H1 (cell line): ENCODE data around the gene CELF4. TPM values are rescaled to one million over a fixed set of nuclear protein-coding genes. Genes with fewer than 3 reads are reported as not detected.

Experiments
- CTCF ChIA-PET: fragments of 300-600 bp; sonication (Branson Sonifier 250); formaldehyde crosslinking; loops from one replicate; lab custom pipeline; 2021; ENCODE audit not compliant: partially characterized antibody; lab: Charles Lee
- POLR2A ChIA-PET: fragments of 300-600 bp; sonication (Branson Sonifier 250); formaldehyde crosslinking; loops from one replicate; lab custom pipeline; 2021; ENCODE audit warnings: inconsistent platforms; ENCODE audit not compliant: partially characterized antibody; lab: Charles Lee
- DNase-seq, 2 experiments: peaks; one replicate each; pipeline versions ENCODE4 v3.0.0 to v3.0.0-alpha.2; 2010 to 2022; ENCODE audit warnings: low spot score in 2 of 2, low read depth in 1 of 2, mixed read lengths in 1 of 2
- FAIRE-seq: peaks from 2 replicates; lab custom pipeline; 2011; peaks lifted over from hg19 to GRCh38; lab: Jason Lieb, UNC
- H2AFZ ChIP-seq: 2 replicates; pipeline ENCODE4 v1.8.1; 2012; ENCODE audit warnings: low read length, inconsistent platforms
- H2AK5ac ChIP-seq: 2 replicates; pipeline ENCODE4 v1.6.1; 2013; ENCODE audit warnings: low read depth, low read length
- H2BK120ac ChIP-seq: replicated peaks from 2 replicates; pipeline ENCODE3; 2013; ENCODE audit warnings: low read depth, low read length, inconsistent platforms
- H2BK12ac ChIP-seq: 2 replicates; pipeline ENCODE4 v1.6.1; 2013; ENCODE audit warnings: low read depth, low read length
- H2BK15ac ChIP-seq: 2 replicates; pipeline ENCODE4 v1.6.1; 2013; ENCODE audit warnings: low read length
- H2BK20ac ChIP-seq: 2 replicates; pipeline ENCODE4 v1.6.1; 2013; ENCODE audit warnings: low read length
- H2BK5ac ChIP-seq: 2 replicates; pipeline ENCODE4 v1.6.1; 2013; ENCODE audit warnings: low read depth, low read length
- H3K14ac ChIP-seq: 2 replicates; pipeline ENCODE4 v1.6.1; 2013; ENCODE audit warnings: inconsistent platforms; ENCODE audit not compliant: insufficient read length
- H3K18ac ChIP-seq: 2 replicates; pipeline ENCODE4 v1.6.1; 2013; ENCODE audit warnings: low read length; ENCODE audit errors: extremely low read depth
- H3K23ac ChIP-seq: 2 replicates; pipeline ENCODE4 v1.6.1; 2013; ENCODE audit warnings: inconsistent platforms; ENCODE audit not compliant: insufficient read length
- H3K23me2 ChIP-seq: 2 replicates; pipeline ENCODE4 v1.6.1; 2013; ENCODE audit warnings: low read depth, low read length
- H3K27ac ChIP-seq: 2 replicates; pipeline ENCODE4 v1.6.1; 2011; ENCODE audit warnings: low read depth, low read length, inconsistent platforms
- H3K27me3 ChIP-seq, 4 experiments: replicated peaks in 1 of 4; 1 replicate in 1 of 4; 2 replicates in 3 of 4; pipeline versions ENCODE4 v1.6.1 to v1.8.1; 2011 to 2013; ENCODE audit warnings: low read length in 3 of 4, mild to moderate bottlenecking in 3 of 4, inconsistent platforms in 2 of 4, mixed read lengths in 2 of 4, moderate library complexity in 1 of 4; ENCODE audit not compliant: control insufficient read depth in 3 of 4, insufficient read depth in 3 of 4; ENCODE audit errors: extremely low read depth in 1 of 4
- H3K36me3 ChIP-seq, 4 experiments: 2 replicates each; pipeline versions ENCODE4 v1.6.1 to v1.8.1; 2011 to 2013; ENCODE audit warnings: mild to moderate bottlenecking in 4 of 4, low read length in 3 of 4, moderate library complexity in 2 of 4, control low read depth in 1 of 4, inconsistent platforms in 1 of 4; ENCODE audit not compliant: insufficient read depth in 4 of 4, control insufficient read depth in 2 of 4
- H3K4ac ChIP-seq: replicated peaks from 2 replicates; pipeline ENCODE3; 2013; ENCODE audit warnings: low read length, low read depth, mixed read lengths, inconsistent platforms; ENCODE audit not compliant: insufficient read length
- H3K4me1 ChIP-seq, 4 experiments: replicated peaks in 1 of 4; 1 replicate in 1 of 4; 2 replicates in 3 of 4; pipeline versions ENCODE4 v1.6.1 to v1.8.1; 2011 to 2013; ENCODE audit warnings: low read length in 3 of 4, inconsistent platforms in 2 of 4, mixed read lengths in 1 of 4; ENCODE audit not compliant: insufficient read depth in 4 of 4, control insufficient read depth in 3 of 4
- H3K4me2 ChIP-seq, 2 experiments: 2 replicates each; pipeline versions ENCODE4 v1.6.1 to v1.8.1; 2011 to 2013; ENCODE audit warnings: low read depth in 2 of 2, low read length in 2 of 2, control low read depth in 1 of 2, inconsistent platforms in 1 of 2, mild to moderate bottlenecking in 1 of 2; ENCODE audit not compliant: insufficient read depth in 1 of 2
- H3K4me3 ChIP-seq, 4 experiments: fragments of 200-600, 300-600 bp in 1 of 4; sonication (generic), shearing (Covaris generic), sonication (Bioruptor Twin) in 1 of 4; 2 replicates each; pipeline versions ENCODE4 v1.5.1 to v1.8.1; 2011 to 2016; ENCODE audit warnings: low read length in 4 of 4, low read depth in 3 of 4, control low read depth in 2 of 4, inconsistent platforms in 2 of 4, mild to moderate bottlenecking in 2 of 4, mixed read lengths in 1 of 4, moderate library complexity in 1 of 4; ENCODE audit not compliant: insufficient read depth in 2 of 4; ENCODE audit errors: extremely low read depth in 1 of 4
- H3K56ac ChIP-seq: replicated peaks from 2 replicates; pipeline ENCODE3; 2013; ENCODE audit warnings: low read depth, mild to moderate bottlenecking, mixed read lengths, low read length, inconsistent platforms; ENCODE audit not compliant: insufficient read length
- H3K79me1 ChIP-seq: 2 replicates; pipeline ENCODE4 v1.6.1; 2013; ENCODE audit warnings: low read depth, low read length, control low read depth
- H3K79me2 ChIP-seq, 2 experiments: 2 replicates each; pipeline versions ENCODE4 v1.6.1 to v1.8.1; 2012 to 2013; ENCODE audit warnings: low read length in 2 of 2, mild to moderate bottlenecking in 2 of 2, inconsistent platforms in 1 of 2; ENCODE audit not compliant: insufficient read depth in 2 of 2, control insufficient read depth in 1 of 2
- H3K9ac ChIP-seq, 4 experiments: replicated peaks in 1 of 4; 1 replicate in 1 of 4; 2 replicates in 3 of 4; pipeline versions ENCODE4 v1.6.1 to v1.8.1; 2011 to 2013; ENCODE audit warnings: low read depth in 3 of 4, low read length in 3 of 4, control low read depth in 2 of 4, mild to moderate bottlenecking in 2 of 4, moderate library complexity in 2 of 4, inconsistent platforms in 1 of 4; ENCODE audit errors: extremely low read depth in 1 of 4
- H3K9me3 ChIP-seq, 2 experiments: 2 replicates each; pipeline versions ENCODE4 v1.6.1 to v1.8.1; 2012 to 2013; ENCODE audit warnings: mild to moderate bottlenecking in 2 of 2, moderate library complexity in 2 of 2, control low read depth in 1 of 2, inconsistent platforms in 1 of 2, low read depth in 1 of 2, low read length in 1 of 2, mixed read lengths in 1 of 2; ENCODE audit not compliant: insufficient read depth in 2 of 2
- H4K20me1 ChIP-seq, 2 experiments: replicated peaks in 1 of 2; 2 replicates each; pipeline versions ENCODE3 to v1.8.1; 2011 to 2013; ENCODE audit warnings: inconsistent platforms in 2 of 2, low read length in 2 of 2, mild to moderate bottlenecking in 1 of 2; ENCODE audit not compliant: insufficient read depth in 2 of 2, control insufficient read depth in 1 of 2
- H4K5ac ChIP-seq: 2 replicates; pipeline ENCODE4 v1.6.1; 2013; ENCODE audit warnings: low read length, low read depth, mixed read lengths, inconsistent platforms; ENCODE audit not compliant: insufficient read length
- H4K8ac ChIP-seq: 2 replicates; pipeline ENCODE4 v1.8.0; 2013; ENCODE audit warnings: mild to moderate bottlenecking, moderate library complexity, low read length, inconsistent platforms; ENCODE audit not compliant: insufficient read depth; ENCODE audit errors: extremely low read depth
- H4K91ac ChIP-seq: replicated peaks from 2 replicates; pipeline ENCODE3; 2013; ENCODE audit warnings: low read length, mixed read lengths, inconsistent platforms; ENCODE audit not compliant: insufficient read length
- ASH2L ChIP-seq: fragments of 200-600, 300-600 bp; sonication (generic); IDR thresholded peaks from one replicate; pipeline ENCODE4 v1.7.1; 2017; ENCODE audit warnings: low read length
- BACH1 ChIP-seq: IDR thresholded peaks from 2 replicates; pipeline ENCODE4 v1.6.1; 2012; ENCODE audit warnings: low read length, improper control_type of control experiment
- BCL11A ChIP-seq, 2 experiments: IDR thresholded peaks; one replicate each; pipeline ENCODE4 v1.6.1; 2011; ENCODE audit warnings: low read depth in 2 of 2, low read length in 2 of 2, mild to moderate bottlenecking in 2 of 2
- BRCA1 ChIP-seq: IDR thresholded peaks from 2 replicates; pipeline ENCODE4 v1.6.1; 2012; ENCODE audit warnings: low read depth, low read length, improper control_type of control experiment
- CBX8 ChIP-seq: fragments of 300-800, 300-1000 bp; sonication (generic); IDR thresholded peaks from 2 replicates; pipeline ENCODE4 v1.7.1; 2016; ENCODE audit warnings: low read depth, low read length, borderline replicate concordance
- CREB1 ChIP-seq: IDR thresholded peaks from 2 replicates; pipeline ENCODE4 v1.6.1; 2012; ENCODE audit warnings: inconsistent platforms
- EZH2 ChIP-seq: fragments of 200-600 bp; sonication (generic); IDR thresholded peaks from 2 replicates; pipeline ENCODE4 v1.7.1; 2012; ENCODE audit warnings: low read depth, mild to moderate bottlenecking, moderate library complexity, low read length, inconsistent platforms; ENCODE audit not compliant: severe bottlenecking
- HDAC6 ChIP-seq: IDR thresholded peaks from one replicate; pipeline ENCODE4 v1.7.1; 2012; ENCODE audit warnings: low read depth, mild to moderate bottlenecking, inconsistent platforms, low read length, moderate library complexity
- NRF1 ChIP-seq: IDR thresholded peaks from 2 replicates; pipeline ENCODE4 v1.6.1; 2011; ENCODE audit warnings: mild to moderate bottlenecking, low read depth, low read length, improper control_type of control experiment
- POLR2AphosphoS5 ChIP-seq: IDR thresholded peaks from 2 replicates; pipeline ENCODE4 v1.6.1; 2011; ENCODE audit warnings: low read depth, low read length
- POU5F1 ChIP-seq: IDR thresholded peaks from 2 replicates; pipeline ENCODE4 v1.6.1; 2011; ENCODE audit warnings: low read depth, mild to moderate bottlenecking, low read length, moderate library complexity
- SIN3A ChIP-seq, 2 experiments: IDR thresholded peaks in 1 of 2; conservative IDR thresholded peaks in 1 of 2; 2 replicates each; pipeline ENCODE4 v1.6.1; 2011 to 2012; ENCODE audit warnings: low read length in 2 of 2, improper control_type of control experiment in 1 of 2, low read depth in 1 of 2, mild to moderate bottlenecking in 1 of 2
- SRF ChIP-seq: IDR thresholded peaks from 2 replicates; pipeline ENCODE4 v1.6.1; 2011; ENCODE audit warnings: mild to moderate bottlenecking, low read depth, low read length, moderate library complexity
- TEAD4 ChIP-seq: IDR thresholded peaks from 2 replicates; pipeline ENCODE4 v1.6.1; 2012; ENCODE audit warnings: low read depth, low read length, inconsistent platforms, mixed read lengths
- ZNF274 ChIP-seq: IDR thresholded peaks from 2 replicates; pipeline ENCODE4 v1.7.0; 2012; ENCODE audit warnings: low read length, borderline replicate concordance; ENCODE audit errors: extremely low read depth
- WGBS, 2 experiments: shearing (Covaris generic) in 1 of 2; methylation state at CpG; one replicate each; pipeline versions ENCODE4 v1.1.6 to v1.1.7; 2013 to 2015; ENCODE audit warnings: low lambda C conversion rate in 2 of 2, mixed read lengths in 2 of 2, inconsistent platforms in 1 of 2, low coverage in 1 of 2, missing lambda C conversion rate in 1 of 2; ENCODE audit not compliant: insufficient replicate concordance in 2 of 2, insufficient coverage in 1 of 2, insufficient read length in 1 of 2; ENCODE audit errors: extremely low coverage in 1 of 2, missing lambda C conversion rate in 1 of 2; 5-methylcytosine and 5-hydroxymethylcytosine counted together
- polyA plus RNA-seq, 7 experiments: library from polyadenylated mRNA; depleted of rRNA in 3 of 7; stranded (reverse) in 5 of 7; unstranded in 2 of 7; fragments of >200 nt in 5 of 7; fragments of 200-250 nt in 2 of 7; gene quantifications; 1 replicate in 5 of 7; 2 replicates in 1 of 7; 4 replicates in 1 of 7; pipeline versions ENCODE4 v1.2.1 to v1.2.3, GENCODE V29; 2011 to 2013; ENCODE audit warnings: missing spikeins in 2 of 7, mixed read lengths in 2 of 7
- total RNA-seq: library from RNA; stranded (reverse); fragmentation: NEBNext Ultra II Directional; extraction: Animal tissue kit (Norgen Biotek cat#: 25700); gene quantifications from 2 replicates; pipeline ENCODE4 v1.2.1, GENCODE V29; 2021

Gene CELF4
- total and polyA plus RNA-seq, 2 of the 8 experiments (the other 6 are each of a cell fraction or from before 2014, with no cell fraction given): 1.6 to 3.4 TPM

DNA sequence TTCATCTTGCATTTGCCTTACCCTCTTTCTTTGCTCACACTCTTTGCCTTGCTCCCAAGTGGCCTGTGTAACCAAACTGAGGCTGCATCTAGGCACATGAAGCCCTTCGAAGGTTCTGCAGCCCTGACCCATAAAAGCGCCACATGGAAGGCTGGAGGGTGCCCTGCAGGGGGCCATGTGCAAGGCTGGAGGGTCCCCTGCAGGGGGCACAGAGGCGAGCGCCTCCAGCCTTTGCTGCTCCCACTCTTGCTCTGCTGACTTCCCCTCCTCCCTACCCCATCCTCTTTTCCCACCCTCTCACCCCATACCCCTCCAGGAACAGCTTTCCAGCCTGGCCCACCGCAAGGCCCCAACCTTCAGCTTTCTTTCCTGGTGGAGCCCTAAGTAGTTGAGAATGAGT is 317.3 kb downstream of the CELF4 start:
- Histone ChIP-seq H3K23ac (no peak overlapping the region), H4K5ac (no peak overlapping the region), H3K9me3 (no peaks in the 10 kb centered on the region), H3K27ac (no peak overlapping the region), H3K36me3 (no peaks in the 10 kb centered on the region), H3K4ac (no peak overlapping the region), H2BK20ac (no peak overlapping the region), H4K20me1 (peaks cover 0 to 6% of the 10 kb centered on the region in 2 experiments), H2AFZ (no peak overlapping the region), H4K8ac (no peak overlapping the region), H4K91ac (no peak overlapping the region), H3K4me3 (no peak overlapping the region), H2BK15ac (no peak overlapping the region), H3K18ac (no peak overlapping the region), H3K9ac (no peak overlapping the region)
- POLR2A ChIA-PET: interaction anchor here (0.9 kb wide), 1 partner anchor 71 kb away, joined by 3 read pairs; no protein-coding TSS in a partner anchor
- no peak for TF ChIP-seq EZH2
- TF ChIP-seq SRF: no peak
- no peak for TF ChIP-seq BCL11A (IDR thresholded peaks at IDR 0.05; ENCODE audit: low read depth in 2 of 2, low read length in 2 of 2)
- TF ChIP-seq CREB1: no peak
- TF ChIP-seq HDAC6: no peak
- no peak for TF ChIP-seq TEAD4
- no peak for TF ChIP-seq NRF1
- TF ChIP-seq BACH1: no peak
- no peak for TF ChIP-seq BRCA1
- no peak for TF ChIP-seq CBX8
- no peak for TF ChIP-seq POU5F1
- TF ChIP-seq POLR2AphosphoS5: no peak
- TF ChIP-seq SIN3A (conservative IDR thresholded peaks at IDR 0.05 in 1 of 2, IDR thresholded peaks at IDR 0.05 in 1 of 2; ENCODE audit: low read depth in 1 of 2, low read length in 2 of 2): no peak
- TF ChIP-seq ZNF274: no peak
- TF ChIP-seq ASH2L: no peak
- TF ChIP-seq, all 59 proteins: peak for 0
- no peak overlapping the region for H2BK5ac ChIP-seq
- peaks cover 2 to 24% (median 14%) of the 10 kb centered on the region in 4 experiments for H3K27me3 ChIP-seq
- no peak overlapping the region for H2AK5ac ChIP-seq
- H3K23me2 ChIP-seq: peaks cover 2% of the 10 kb centered on the region; the same call in 1 of the 2 replicates
- H2BK12ac ChIP-seq: no peak overlapping the region
- CTCF ChIA-PET: interaction anchor here (0.7 to 4.7 kb wide), 10 partner anchors 17 to 306 kb away, joined by 3 to 36 read pairs (median 4); no protein-coding TSS in a partner anchor
- H2BK120ac ChIP-seq: no peak overlapping the region
- no peaks in the 10 kb centered on the region for H3K79me2 ChIP-seq
- peaks cover under 1 to 16% (median 8%) of the 10 kb centered on the region in 4 experiments; a peak in 6 of 7 replicates for H3K4me1 ChIP-seq
- no peak overlapping the region for H3K14ac ChIP-seq
- FAIRE-seq (no peak), DNase-seq (no peak)
- H3K79me1 ChIP-seq: no peaks in the 10 kb centered on the region; the same call in 1 of the 2 replicates
- 88% methylated on average over 4 of the region's 5 CpGs; no CpG with 5 or more reads in 1 of the 2 experiments for WGBS, 2 experiments
- no peak overlapping the region for H3K56ac ChIP-seq
- no peak overlapping the region for H3K4me2 ChIP-seq
